ENCODE measurements around the gene MS4A4A.

DNA sequence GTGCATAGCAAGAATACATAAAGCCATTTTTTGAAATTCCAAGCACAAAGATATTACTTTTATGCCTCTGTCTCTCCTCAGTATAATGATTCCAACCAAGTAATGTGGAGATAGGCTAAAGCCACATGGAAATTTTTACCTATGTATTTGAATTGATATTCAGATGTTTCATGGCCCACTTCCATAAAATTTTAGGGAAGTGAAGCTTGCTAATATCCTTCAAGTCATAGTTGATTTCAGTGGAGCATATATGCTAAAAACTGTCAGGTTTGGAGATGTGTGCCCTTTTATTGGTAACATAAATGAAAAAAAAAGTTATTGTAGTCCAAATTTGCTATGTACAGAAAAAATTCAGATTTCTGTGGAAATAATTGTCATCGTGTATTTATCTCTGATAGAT lies 49.8 kb upstream of the MS4A4A start:
- TF ChIP-seq POLR2AphosphoS5 (IDR thresholded peaks at IDR 0.05; ENCODE audit: low read depth, low read length), result no peak
- no peak for TF ChIP-seq POLR2A (IDR thresholded peaks at IDR 0.05; ENCODE audit: low read depth, low read length)
- no peak for TF ChIP-seq TAF1 (IDR thresholded peaks at IDR 0.05; ENCODE audit: borderline replicate concordance, low read depth, low read length)
